ENCODE results near the gene FITM1. TPM values are rescaled to one million over a fixed set of nuclear protein-coding genes. Genes with fewer than 3 reads are reported as not detected.

FITM1 gene
- total RNA-seq, 2 donors from 2014 or later, result 1.1 TPM; not detected in 1

DNA sequence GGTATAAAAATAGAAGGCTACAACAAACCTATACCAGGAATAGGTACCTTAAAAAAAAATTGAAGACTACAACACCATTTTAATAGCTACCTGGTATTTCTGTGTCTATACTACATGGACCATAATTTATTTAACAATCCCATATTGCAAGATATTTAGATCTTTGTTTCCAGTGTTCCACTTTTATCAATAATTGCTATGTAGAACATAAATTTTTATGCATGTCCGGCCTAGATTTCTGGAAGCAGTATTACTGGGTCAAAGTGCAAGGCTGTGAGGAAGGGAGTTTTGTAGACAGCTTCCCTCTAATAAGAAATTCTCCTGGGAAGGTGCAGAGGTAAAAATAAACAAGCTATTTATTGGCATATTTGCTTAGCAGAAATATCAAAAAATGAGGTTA lies 19.9 kb upstream of the FITM1 start:
- Mint-ChIP-seq H3K9me3 (peaks cover 6% of the 10 kb centered on the region), H3K36me3 (ENCODE audit: low read depth) (peaks cover 4% of the 10 kb centered on the region), H3K27ac (no peak overlapping the region), H3K4me1 (peaks cover 6% of the 10 kb centered on the region), H3K27me3 (ENCODE audit: insufficient read depth) (no peaks in the 10 kb centered on the region), H3K4me3 (no peak overlapping the region)
- Histone ChIP-seq H3K36me3 (ENCODE audit: control insufficient read depth, insufficient read depth, low read length) (no peaks in the 10 kb centered on the region), H3K27me3 (ENCODE audit: control insufficient read depth, insufficient read depth, low read length, poor library complexity, severe bottlenecking) (no peaks in the 10 kb centered on the region), H3K9ac (ENCODE audit: extremely low read depth, low read length, poor library complexity, severe bottlenecking) (no peak overlapping the region), H3K9me3 (ENCODE audit: control insufficient read depth, low read length) (no peaks in the 10 kb centered on the region), H3K4me3 (ENCODE audit: low read length) (no peak overlapping the region), H3K27ac (ENCODE audit: low read depth, low read length) (no peak overlapping the region), H3K4me1 (ENCODE audit: control insufficient read depth, insufficient read depth, low read length) (no peaks in the 10 kb centered on the region)
- WGBS, 2 experiments (ENCODE audit: insufficient coverage in 1 of 2, insufficient read length in 1 of 2), result 93% methylated on average over 1 of the region's 1 CpG; no CpG with 5 or more reads in 1 of the 2 experiments
- TF ChIP-seq, protein P1, sequence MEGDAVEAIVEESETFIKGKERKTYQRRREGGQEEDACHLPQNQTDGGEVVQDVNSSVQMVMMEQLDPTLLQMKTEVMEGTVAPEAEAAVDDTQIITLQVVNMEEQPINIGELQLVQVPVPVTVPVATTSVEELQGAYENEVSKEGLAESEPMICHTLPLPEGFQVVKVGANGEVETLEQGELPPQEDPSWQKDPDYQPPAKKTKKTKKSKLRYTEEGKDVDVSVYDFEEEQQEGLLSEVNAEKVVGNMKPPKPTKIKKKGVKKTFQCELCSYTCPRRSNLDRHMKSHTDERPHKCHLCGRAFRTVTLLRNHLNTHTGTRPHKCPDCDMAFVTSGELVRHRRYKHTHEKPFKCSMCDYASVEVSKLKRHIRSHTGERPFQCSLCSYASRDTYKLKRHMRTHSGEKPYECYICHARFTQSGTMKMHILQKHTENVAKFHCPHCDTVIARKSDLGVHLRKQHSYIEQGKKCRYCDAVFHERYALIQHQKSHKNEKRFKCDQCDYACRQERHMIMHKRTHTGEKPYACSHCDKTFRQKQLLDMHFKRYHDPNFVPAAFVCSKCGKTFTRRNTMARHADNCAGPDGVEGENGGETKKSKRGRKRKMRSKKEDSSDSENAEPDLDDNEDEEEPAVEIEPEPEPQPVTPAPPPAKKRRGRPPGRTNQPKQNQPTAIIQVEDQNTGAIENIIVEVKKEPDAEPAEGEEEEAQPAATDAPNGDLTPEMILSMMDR (conservative IDR thresholded peaks at IDR 0.05), result no peak
- no peak for DNase-seq

DNA sequence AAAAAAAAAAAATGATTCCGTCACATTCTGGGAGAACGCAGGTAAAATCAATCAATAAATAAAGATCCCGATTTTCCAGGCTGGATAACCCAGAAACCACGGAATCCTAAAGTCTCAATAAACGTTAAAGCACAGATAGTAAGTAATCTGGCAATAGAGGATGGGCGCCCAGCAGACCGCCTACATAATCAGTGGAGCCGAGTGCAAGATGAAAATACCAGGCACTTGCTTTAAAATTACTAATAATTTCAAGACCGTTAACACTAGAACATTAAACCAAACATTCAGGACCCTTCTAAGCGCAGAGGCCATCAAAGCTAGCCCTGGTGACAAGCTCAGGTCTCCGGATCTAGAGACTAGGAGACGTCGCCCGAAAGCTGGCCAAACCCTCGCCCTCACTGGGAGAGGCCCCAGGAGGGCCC lies 17.1 kb upstream of the FITM1 start:
- H3K27ac ChIP-seq (ENCODE audit: low read depth, low read length), result peak overlapping the region; percentile 90
- H3K36me3 ChIP-seq (ENCODE audit: control insufficient read depth, insufficient read depth, low read length), result peaks cover 18% of the 10 kb centered on the region
- Mint-ChIP-seq H3K27ac (peak overlapping the region; percentile 99), H3K27me3 (ENCODE audit: insufficient read depth) (no peaks in the 10 kb centered on the region), H3K4me1 (peaks cover 18% of the 10 kb centered on the region), H3K9me3 (no peaks in the 10 kb centered on the region), H3K36me3 (ENCODE audit: low read depth) (peaks cover 15% of the 10 kb centered on the region), H3K4me3 (peak overlapping the region; percentile 87)
- peak overlapping the region; percentile 78 for H3K9ac ChIP-seq (ENCODE audit: extremely low read depth, low read length, poor library complexity, severe bottlenecking)
- WGBS, 2 experiments (ENCODE audit: insufficient coverage in 1 of 2, insufficient read length in 1 of 2), result 18 to 22% methylated on average over 6 to 15 of the region's 15 CpGs
- H3K27me3 ChIP-seq (ENCODE audit: control insufficient read depth, insufficient read depth, low read length, poor library complexity, severe bottlenecking), result no peaks in the 10 kb centered on the region
- peak overlapping the region; percentile 94 for H3K4me3 ChIP-seq (ENCODE audit: low read length)
- no peaks in the 10 kb centered on the region for H3K9me3 ChIP-seq (ENCODE audit: control insufficient read depth, low read length)
- H3K4me1 ChIP-seq (ENCODE audit: control insufficient read depth, insufficient read depth, low read length), result no peaks in the 10 kb centered on the region
- TF ChIP-seq, protein P1 (conservative IDR thresholded peaks at IDR 0.05), result no peak
- no peak for DNase-seq

DNA sequence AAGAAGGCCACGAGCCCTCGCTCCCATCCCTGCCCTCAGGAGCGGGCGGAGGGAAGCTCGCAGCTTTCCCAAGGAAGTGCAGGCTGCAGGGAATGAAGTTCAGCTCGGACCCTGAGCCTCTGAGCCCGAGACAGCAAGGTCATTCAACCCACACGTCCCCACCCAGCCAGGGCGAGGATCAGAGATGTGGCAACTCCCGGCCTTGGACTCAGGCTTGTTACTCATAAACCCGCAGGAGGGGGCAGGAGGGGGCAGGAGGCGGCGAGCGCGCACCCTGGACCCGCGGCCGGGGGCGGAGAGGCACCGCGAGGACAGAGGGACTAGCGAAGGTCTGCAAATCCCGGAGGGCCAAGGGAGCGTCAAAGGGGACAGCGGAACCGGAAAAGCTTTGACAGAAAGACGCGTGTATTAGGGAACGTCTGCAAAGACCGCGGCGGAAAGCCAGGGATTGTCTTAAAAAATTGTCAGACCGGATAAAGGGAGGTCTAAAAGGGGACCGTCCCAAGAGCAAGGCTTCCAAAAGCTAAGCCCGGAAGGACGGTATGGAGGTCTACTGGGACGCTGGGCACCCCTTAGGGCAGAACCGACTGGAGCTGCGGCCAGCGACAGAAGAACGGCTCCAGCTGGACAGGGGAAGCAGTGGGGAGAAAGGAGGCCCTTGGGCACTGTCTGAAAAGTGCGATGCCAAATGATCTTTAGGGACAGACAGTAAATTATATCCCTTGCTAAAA lies 16.5 kb upstream of the FITM1 start:
- H3K27ac Mint-ChIP-seq, result peak overlapping the region; percentile 99
- no peaks in the 10 kb centered on the region for H3K9me3 Mint-ChIP-seq
- WGBS, 2 experiments (ENCODE audit: insufficient coverage in 1 of 2, insufficient read length in 1 of 2), result 0% methylated on average over 24 to 42 of the region's 42 CpGs
- H3K27ac ChIP-seq (ENCODE audit: low read depth, low read length), result peak overlapping the region; percentile 90
- peaks cover 24% of the 10 kb centered on the region for H3K36me3 ChIP-seq (ENCODE audit: control insufficient read depth, insufficient read depth, low read length)
- peaks cover 21% of the 10 kb centered on the region for H3K36me3 Mint-ChIP-seq (ENCODE audit: low read depth)
- H3K27me3 Mint-ChIP-seq (ENCODE audit: insufficient read depth), result no peaks in the 10 kb centered on the region
- peak overlapping the region; percentile 78 for H3K9ac ChIP-seq (ENCODE audit: extremely low read depth, low read length, poor library complexity, severe bottlenecking)
- H3K27me3 ChIP-seq (ENCODE audit: control insufficient read depth, insufficient read depth, low read length, poor library complexity, severe bottlenecking), result no peaks in the 10 kb centered on the region
- H3K4me1 ChIP-seq (ENCODE audit: control insufficient read depth, insufficient read depth, low read length), result no peaks in the 10 kb centered on the region
- peaks cover 16% of the 10 kb centered on the region for H3K4me1 Mint-ChIP-seq
- no peaks in the 10 kb centered on the region for H3K9me3 ChIP-seq (ENCODE audit: control insufficient read depth, low read length)
- peak overlapping the region; percentile 94 for H3K4me3 ChIP-seq (ENCODE audit: low read length)
- peak; percentile 94 for DNase-seq
- TF ChIP-seq, protein P1 (conservative IDR thresholded peaks at IDR 0.05), result no peak
- H3K4me3 Mint-ChIP-seq, result peak overlapping the region; percentile 87
